Measurements from ENCODE around the gene NOP56. TPM values are rescaled to one million over a fixed set of nuclear protein-coding genes. Genes with fewer than 3 reads are reported as not detected.

The NOP56 gene
- total RNA-seq, 4 donors from 2014 or later: 80.0 to 141 (median 87.6) TPM

DNA sequence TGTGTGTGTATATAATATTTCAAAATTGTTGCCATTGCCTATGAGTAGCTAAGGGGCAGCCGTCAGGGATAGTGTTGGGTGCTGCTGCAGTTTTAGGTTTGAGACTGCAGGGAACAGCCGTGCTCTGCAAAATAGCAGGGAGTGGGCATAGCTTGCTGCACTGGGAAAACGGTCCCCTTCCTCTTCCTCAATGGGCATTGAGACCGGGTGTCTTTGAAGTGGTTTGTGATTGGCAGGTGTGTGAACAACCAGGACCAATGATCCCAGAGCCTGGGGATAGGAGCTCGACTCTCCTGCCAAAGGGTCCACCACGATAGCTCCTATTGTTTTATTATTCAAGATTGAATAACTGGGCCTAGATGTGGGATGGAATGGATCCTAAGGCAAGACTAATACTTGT lies 35.1 kb downstream of the NOP56 start:
- TF ChIP-seq EP300 (IDR thresholded peaks at IDR 0.05): no peak
- peaks cover 0 to 22% of the 10 kb centered on the region in 2 donors for H3K27me3 ChIP-seq
- H3K27ac ChIP-seq: no peak overlapping the region
- H3K36me3 ChIP-seq: no peaks in the 10 kb centered on the region
- 24 to 33% methylated on average over 6 of the region's 6 CpGs for WGBS, 2 donors
- DNase-seq (ENCODE audit: low spot score in 2 of 2): no peak
- no peak overlapping the region for H3K4me3 ChIP-seq
- no peaks in the 10 kb centered on the region for H3K9me3 ChIP-seq
- peaks cover 0 to 12% (median 0%) of the 10 kb centered on the region in 4 donors for H3K4me1 ChIP-seq

DNA sequence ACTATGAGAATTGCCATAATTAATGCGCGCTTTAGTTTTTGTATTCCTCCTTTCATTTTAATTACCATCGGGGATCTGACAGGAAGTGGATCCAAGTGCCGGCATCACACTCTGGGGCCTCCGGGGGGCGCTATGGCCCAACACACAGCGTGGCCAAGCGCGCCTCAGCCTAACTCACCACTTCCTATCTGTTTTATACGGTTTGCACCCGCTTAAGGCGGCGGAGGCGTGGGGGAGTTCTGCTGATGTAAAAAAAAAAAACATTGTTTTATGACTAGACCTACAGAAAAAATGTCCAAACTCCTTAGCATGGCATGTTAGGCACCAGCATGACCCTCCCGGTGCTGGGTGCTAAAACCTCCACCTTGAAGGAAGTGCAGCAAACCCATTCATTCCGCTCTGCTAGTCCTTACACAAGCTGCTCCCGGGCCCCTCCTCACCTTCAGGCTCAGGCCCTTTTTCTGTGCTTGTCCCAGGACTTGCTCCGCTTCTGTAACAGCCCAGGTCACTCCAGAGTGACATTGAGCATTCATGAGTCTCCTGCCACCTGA lies 35.7 kb downstream of the NOP56 start:
- TF ChIP-seq, protein P1, sequence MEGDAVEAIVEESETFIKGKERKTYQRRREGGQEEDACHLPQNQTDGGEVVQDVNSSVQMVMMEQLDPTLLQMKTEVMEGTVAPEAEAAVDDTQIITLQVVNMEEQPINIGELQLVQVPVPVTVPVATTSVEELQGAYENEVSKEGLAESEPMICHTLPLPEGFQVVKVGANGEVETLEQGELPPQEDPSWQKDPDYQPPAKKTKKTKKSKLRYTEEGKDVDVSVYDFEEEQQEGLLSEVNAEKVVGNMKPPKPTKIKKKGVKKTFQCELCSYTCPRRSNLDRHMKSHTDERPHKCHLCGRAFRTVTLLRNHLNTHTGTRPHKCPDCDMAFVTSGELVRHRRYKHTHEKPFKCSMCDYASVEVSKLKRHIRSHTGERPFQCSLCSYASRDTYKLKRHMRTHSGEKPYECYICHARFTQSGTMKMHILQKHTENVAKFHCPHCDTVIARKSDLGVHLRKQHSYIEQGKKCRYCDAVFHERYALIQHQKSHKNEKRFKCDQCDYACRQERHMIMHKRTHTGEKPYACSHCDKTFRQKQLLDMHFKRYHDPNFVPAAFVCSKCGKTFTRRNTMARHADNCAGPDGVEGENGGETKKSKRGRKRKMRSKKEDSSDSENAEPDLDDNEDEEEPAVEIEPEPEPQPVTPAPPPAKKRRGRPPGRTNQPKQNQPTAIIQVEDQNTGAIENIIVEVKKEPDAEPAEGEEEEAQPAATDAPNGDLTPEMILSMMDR (IDR thresholded peaks at IDR 0.05): peak in 4 of 5 experiments; percentile 25 to 51 (median 49)
- TF ChIP-seq EP300 (IDR thresholded peaks at IDR 0.05): no peak
- peaks cover 0 to 22% of the 10 kb centered on the region in 2 donors for H3K27me3 ChIP-seq
- no peak overlapping the region for H3K4me3 ChIP-seq
- WGBS, 2 donors: 17 to 18% methylated on average over 18 of the region's 18 CpGs
- H3K27ac ChIP-seq: no peak overlapping the region
- peaks cover 0 to 12% (median 0%) of the 10 kb centered on the region in 4 donors for H3K4me1 ChIP-seq
- no peaks in the 10 kb centered on the region for H3K36me3 ChIP-seq
- peak in 1 of 2 donors; percentile 40 for DNase-seq (ENCODE audit: low spot score in 2 of 2)
- no peaks in the 10 kb centered on the region for H3K9me3 ChIP-seq

DNA sequence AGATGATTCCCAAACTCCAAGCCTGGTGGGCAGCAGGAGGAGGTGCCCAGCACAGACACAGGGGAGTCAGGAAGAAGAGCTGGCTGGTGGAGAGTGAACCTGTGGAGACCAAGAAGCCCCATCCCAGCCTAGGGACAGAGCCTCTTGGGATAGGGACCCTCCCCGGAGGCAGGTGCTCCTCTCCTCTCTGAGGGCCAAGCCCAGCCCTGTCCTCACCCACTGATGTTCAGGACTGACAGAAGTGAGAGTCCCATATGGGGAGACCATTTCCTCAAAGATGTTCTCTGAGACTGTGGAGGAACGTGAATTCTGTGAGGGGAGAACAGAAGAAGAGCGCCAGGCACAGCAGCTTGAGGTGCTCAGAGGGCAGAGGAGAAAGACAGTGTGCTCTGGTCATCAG lies 37.8 kb downstream of the NOP56 start:
- TF ChIP-seq, protein P1 (IDR thresholded peaks at IDR 0.05): no peak
- no peak for TF ChIP-seq POLR2A (IDR thresholded peaks at IDR 0.05)
- no peak for TF ChIP-seq EP300 (IDR thresholded peaks at IDR 0.05)
- Histone ChIP-seq H3K4me3 (no peak overlapping the region), H3K36me3 (no peaks in the 10 kb centered on the region), H3K27ac (no peak overlapping the region), H3K9me3 (no peaks in the 10 kb centered on the region), H3K4me1 (peaks cover 0 to 26% (median 3%) of the 10 kb centered on the region in 4 donors), H3K27me3 (peaks cover 0 to 37% of the 10 kb centered on the region in 2 donors)
- DNase-seq (ENCODE audit: low spot score in 2 of 2): no peak
- 79 to 90% methylated on average over 3 of the region's 3 CpGs for WGBS, 2 donors

DNA sequence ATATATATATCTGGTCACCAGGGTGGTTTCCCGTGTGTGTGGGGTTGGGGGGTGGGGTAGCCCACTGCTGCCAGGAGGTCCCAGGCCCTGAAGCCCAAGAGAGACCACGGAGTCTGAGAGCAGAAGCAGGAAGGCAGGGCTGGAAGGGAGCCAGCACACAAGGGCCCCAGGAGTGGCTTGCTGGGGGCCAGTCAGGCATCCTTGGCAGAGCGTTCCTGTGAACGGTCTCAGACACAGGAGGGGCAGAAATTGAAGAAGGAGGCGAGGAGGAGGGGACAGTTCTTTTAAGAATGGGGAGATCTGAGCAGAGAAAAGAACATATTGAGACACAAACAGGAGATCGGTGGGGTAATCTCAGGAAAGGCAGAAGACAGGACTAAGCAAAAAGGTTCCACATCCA lies 38.3 kb downstream of the NOP56 start:
- H3K27me3 ChIP-seq: peaks cover 0 to 39% of the 10 kb centered on the region in 2 donors
- no peak overlapping the region for H3K27ac ChIP-seq
- H3K4me3 ChIP-seq: no peak overlapping the region

DNA sequence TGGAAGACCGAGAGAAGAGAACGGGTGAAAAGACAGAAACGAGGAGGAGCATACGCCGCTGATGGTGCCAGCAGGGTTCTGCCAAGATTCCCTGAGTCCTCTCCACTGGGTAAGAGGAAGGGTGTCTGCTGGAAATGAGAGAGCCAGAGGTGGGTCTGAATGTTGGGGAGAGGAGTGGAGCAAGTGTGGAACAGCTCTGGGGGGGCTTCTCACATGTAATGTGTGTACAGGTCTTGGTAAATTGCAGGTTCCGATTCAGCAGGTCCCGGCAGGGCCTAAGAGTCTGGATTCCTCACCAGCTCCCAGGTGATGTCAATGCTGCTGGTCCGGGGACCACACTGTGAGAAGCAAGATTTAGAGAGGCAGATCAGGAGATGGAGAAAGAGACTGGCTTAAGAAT lies 38.7 kb downstream of the NOP56 start:
- no peaks in the 10 kb centered on the region for H3K9me3 ChIP-seq
- no peak overlapping the region for H3K4me3 ChIP-seq
- DNase-seq (ENCODE audit: low spot score in 2 of 2): no peak
- peak overlapping the region in 1 of 4 donors; percentile 88 for H3K27ac ChIP-seq
- 74 to 80% methylated on average over 8 of the region's 8 CpGs for WGBS, 2 donors
- TF ChIP-seq EP300 (IDR thresholded peaks at IDR 0.05): no peak
- no peak for TF ChIP-seq POLR2A (IDR thresholded peaks at IDR 0.05)
- TF ChIP-seq, protein P1 (IDR thresholded peaks at IDR 0.05): no peak
- H3K36me3 ChIP-seq: no peaks in the 10 kb centered on the region
- peaks cover 0 to 40% of the 10 kb centered on the region in 2 donors for H3K27me3 ChIP-seq
- H3K4me1 ChIP-seq: peaks cover 0 to 26% (median 3%) of the 10 kb centered on the region in 4 donors

More for the DNA sequence above, 38.3 kb downstream of the NOP56 start:
- Histone ChIP-seq H3K9me3 (no peaks in the 10 kb centered on the region), H3K36me3 (no peaks in the 10 kb centered on the region), H3K4me1 (peaks cover 0 to 26% (median 3%) of the 10 kb centered on the region in 4 donors)
- DNase-seq (ENCODE audit: low spot score in 2 of 2): no peak
- TF ChIP-seq, protein P1 (IDR thresholded peaks at IDR 0.05): no peak
- TF ChIP-seq POLR2A (IDR thresholded peaks at IDR 0.05): no peak
- TF ChIP-seq EP300 (IDR thresholded peaks at IDR 0.05): no peak
- WGBS, 2 donors: 61 to 77% methylated on average over 6 of the region's 6 CpGs
